ENCODE measurements around the gene CARMIL3.

The CARMIL3 gene

GRCh38 chr14:24098229-24098926 is 46.6 kb downstream of the CARMIL3 start (continued):
- TF ChIP-seq TOX (CRISPR knock-in tag; IDR thresholded peaks at IDR 0.05; ENCODE audit: borderline replicate concordance) (no peak), RARB (CRISPR knock-in tag; IDR thresholded peaks at IDR 0.05) (no peak), ARNTL (CRISPR knock-in tag; IDR thresholded peaks at IDR 0.05; ENCODE audit: borderline replicate concordance, low read depth) (no peak), CREB5 (CRISPR knock-in tag; IDR thresholded peaks at IDR 0.05; ENCODE audit: low read depth) (no peak), ZFP3 (CRISPR knock-in tag; IDR thresholded peaks at IDR 0.05) (no peak)

DNA sequence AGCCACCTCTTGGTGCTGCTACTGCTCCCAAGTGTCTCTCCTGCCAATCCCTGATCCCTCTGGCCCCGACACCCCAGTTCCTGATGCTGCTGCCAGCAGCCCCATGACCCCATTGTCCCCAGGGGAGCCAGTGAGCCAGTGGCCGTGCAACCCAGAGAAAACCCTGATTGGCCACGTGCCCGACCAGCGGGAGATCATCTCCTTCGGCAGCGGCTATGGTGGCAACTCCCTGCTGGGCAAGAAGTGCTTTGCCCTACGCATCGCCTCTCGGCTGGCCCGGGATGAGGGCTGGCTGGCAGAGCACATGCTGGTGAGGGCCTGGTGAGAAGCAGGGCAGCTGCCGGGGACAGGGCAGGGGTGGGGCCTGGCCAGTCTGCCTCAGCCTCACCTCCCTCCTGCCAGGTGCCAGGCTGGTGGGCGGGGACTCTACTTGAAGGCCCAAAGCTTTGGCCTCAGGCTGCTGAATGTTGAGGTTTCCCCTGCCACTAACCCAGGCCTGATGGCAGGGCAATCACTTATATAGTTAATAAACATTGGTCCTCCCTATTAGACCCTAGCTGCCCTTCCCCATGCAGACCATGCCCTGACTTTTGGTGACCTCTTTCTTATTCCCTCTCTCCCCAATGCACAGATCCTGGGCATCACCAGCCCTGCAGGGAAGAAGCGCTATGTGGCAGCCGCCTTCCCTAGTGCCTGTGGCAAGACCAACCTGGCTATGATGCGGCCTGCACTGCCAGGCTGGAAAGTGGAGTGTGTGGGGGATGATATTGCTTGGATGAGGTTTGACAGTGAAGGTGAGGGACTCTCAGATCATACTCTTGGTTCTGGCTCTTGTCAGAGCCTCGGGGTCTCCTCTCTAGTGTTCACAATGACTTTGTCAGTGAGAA is 47.4 kb downstream of the CARMIL3 start:
- ATAC-seq = no peak
- TF ChIP-seq PPARA (CRISPR knock-in tag; IDR thresholded peaks at IDR 0.05; ENCODE audit: borderline replicate concordance) (no peak), CSDC2 (CRISPR knock-in tag; IDR thresholded peaks at IDR 0.05) (no peak), OSR1 (CRISPR knock-in tag; IDR thresholded peaks at IDR 0.05) (no peak), SNAI2 (CRISPR knock-in tag; IDR thresholded peaks at IDR 0.05) (no peak), CREB5 (CRISPR knock-in tag; IDR thresholded peaks at IDR 0.05; ENCODE audit: low read depth) (no peak), ZNF565 (CRISPR knock-in tag; conservative IDR thresholded peaks at IDR 0.05; ENCODE audit: low read depth) (no peak), TOX (CRISPR knock-in tag; IDR thresholded peaks at IDR 0.05; ENCODE audit: borderline replicate concordance) (no peak), ESRRG (CRISPR knock-in tag; IDR thresholded peaks at IDR 0.05) (no peak), ZFP30 (CRISPR knock-in tag; IDR thresholded peaks at IDR 0.05) (no peak), ISL1 (CRISPR knock-in tag; IDR thresholded peaks at IDR 0.05) (no peak), ZC3H10 (CRISPR knock-in tag; IDR thresholded peaks at IDR 0.05) (no peak), RARB (CRISPR knock-in tag; IDR thresholded peaks at IDR 0.05) (no peak), ZNF70 (CRISPR knock-in tag; IDR thresholded peaks at IDR 0.05) (no peak), ZNF8 (CRISPR knock-in tag; IDR thresholded peaks at IDR 0.05) (no peak)
- TF ChIP-seq, protein P1, sequence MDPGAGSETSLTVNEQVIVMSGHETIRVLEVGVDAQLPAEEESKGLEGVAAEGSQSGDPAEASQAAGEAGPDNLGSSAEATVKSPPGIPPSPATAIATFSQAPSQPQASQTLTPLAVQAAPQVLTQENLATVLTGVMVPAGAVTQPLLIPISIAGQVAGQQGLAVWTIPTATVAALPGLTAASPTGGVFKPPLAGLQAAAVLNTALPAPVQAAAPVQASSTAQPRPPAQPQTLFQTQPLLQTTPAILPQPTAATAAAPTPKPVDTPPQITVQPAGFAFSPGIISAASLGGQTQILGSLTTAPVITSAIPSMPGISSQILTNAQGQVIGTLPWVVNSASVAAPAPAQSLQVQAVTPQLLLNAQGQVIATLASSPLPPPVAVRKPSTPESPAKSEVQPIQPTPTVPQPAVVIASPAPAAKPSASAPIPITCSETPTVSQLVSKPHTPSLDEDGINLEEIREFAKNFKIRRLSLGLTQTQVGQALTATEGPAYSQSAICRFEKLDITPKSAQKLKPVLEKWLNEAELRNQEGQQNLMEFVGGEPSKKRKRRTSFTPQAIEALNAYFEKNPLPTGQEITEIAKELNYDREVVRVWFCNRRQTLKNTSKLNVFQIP (CRISPR knock-in tag; IDR thresholded peaks at IDR 0.05; ENCODE audit: borderline replicate concordance, low read depth) = no peak
- TF ChIP-seq, protein P2, sequence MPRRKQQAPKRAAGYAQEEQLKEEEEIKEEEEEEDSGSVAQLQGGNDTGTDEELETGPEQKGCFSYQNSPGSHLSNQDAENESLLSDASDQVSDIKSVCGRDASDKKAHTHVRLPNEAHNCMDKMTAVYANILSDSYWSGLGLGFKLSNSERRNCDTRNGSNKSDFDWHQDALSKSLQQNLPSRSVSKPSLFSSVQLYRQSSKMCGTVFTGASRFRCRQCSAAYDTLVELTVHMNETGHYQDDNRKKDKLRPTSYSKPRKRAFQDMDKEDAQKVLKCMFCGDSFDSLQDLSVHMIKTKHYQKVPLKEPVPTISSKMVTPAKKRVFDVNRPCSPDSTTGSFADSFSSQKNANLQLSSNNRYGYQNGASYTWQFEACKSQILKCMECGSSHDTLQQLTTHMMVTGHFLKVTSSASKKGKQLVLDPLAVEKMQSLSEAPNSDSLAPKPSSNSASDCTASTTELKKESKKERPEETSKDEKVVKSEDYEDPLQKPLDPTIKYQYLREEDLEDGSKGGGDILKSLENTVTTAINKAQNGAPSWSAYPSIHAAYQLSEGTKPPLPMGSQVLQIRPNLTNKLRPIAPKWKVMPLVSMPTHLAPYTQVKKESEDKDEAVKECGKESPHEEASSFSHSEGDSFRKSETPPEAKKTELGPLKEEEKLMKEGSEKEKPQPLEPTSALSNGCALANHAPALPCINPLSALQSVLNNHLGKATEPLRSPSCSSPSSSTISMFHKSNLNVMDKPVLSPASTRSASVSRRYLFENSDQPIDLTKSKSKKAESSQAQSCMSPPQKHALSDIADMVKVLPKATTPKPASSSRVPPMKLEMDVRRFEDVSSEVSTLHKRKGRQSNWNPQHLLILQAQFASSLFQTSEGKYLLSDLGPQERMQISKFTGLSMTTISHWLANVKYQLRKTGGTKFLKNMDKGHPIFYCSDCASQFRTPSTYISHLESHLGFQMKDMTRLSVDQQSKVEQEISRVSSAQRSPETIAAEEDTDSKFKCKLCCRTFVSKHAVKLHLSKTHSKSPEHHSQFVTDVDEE (CRISPR knock-in tag; IDR thresholded peaks at IDR 0.05) = no peak

GRCh38 chr14:24100197-24100981 is 48.6 kb downstream of the CARMIL3 start:
- TF ChIP-seq ZC3H10 (CRISPR knock-in tag; IDR thresholded peaks at IDR 0.05) = no peak
- TF ChIP-seq PPARA (CRISPR knock-in tag; IDR thresholded peaks at IDR 0.05; ENCODE audit: borderline replicate concordance) = no peak
- TF ChIP-seq ZNF70 (CRISPR knock-in tag; IDR thresholded peaks at IDR 0.05) = no peak
- TF ChIP-seq, protein P1 (CRISPR knock-in tag; IDR thresholded peaks at IDR 0.05; ENCODE audit: borderline replicate concordance, low read depth) = no peak
- no peak for TF ChIP-seq TOX (CRISPR knock-in tag; IDR thresholded peaks at IDR 0.05; ENCODE audit: borderline replicate concordance)
- TF ChIP-seq, protein P3, sequence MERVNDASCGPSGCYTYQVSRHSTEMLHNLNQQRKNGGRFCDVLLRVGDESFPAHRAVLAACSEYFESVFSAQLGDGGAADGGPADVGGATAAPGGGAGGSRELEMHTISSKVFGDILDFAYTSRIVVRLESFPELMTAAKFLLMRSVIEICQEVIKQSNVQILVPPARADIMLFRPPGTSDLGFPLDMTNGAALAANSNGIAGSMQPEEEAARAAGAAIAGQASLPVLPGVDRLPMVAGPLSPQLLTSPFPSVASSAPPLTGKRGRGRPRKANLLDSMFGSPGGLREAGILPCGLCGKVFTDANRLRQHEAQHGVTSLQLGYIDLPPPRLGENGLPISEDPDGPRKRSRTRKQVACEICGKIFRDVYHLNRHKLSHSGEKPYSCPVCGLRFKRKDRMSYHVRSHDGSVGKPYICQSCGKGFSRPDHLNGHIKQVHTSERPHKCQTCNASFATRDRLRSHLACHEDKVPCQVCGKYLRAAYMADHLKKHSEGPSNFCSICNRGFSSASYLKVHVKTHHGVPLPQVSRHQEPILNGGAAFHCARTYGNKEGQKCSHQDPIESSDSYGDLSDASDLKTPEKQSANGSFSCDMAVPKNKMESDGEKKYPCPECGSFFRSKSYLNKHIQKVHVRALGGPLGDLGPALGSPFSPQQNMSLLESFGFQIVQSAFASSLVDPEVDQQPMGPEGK (CRISPR knock-in tag; IDR thresholded peaks at IDR 0.05; ENCODE audit: borderline replicate concordance) = no peak
- no peak for TF ChIP-seq ZNF8 (CRISPR knock-in tag; IDR thresholded peaks at IDR 0.05)
- no peak for TF ChIP-seq GLIS3 (CRISPR knock-in tag; IDR thresholded peaks at IDR 0.05)
- no peak for TF ChIP-seq CREB5 (CRISPR knock-in tag; IDR thresholded peaks at IDR 0.05; ENCODE audit: low read depth)
- no peak for TF ChIP-seq CSDC2 (CRISPR knock-in tag; IDR thresholded peaks at IDR 0.05)
- ATAC-seq = no peak

Data from SK-N-SH treated with all-trans-retinoic acid at 6 μM for 48 hours (cell line).